Kidney glomerular epithelial cell (primary cell): ENCODE results near the gene TBCEL.
"Not testable (repeated sequence)": the region's sequence is repeated elsewhere in the genome, so short reads cannot be mapped to it uniquely, and the experiment has no call there.

Experiments
- DNase-seq: peaks from one replicate; lab custom pipeline; 2025; lab: John Stamatoyannopoulos, UW

The TBCEL gene

GRCh38 chr11:121105481-121106195 is 81.7 kb downstream of the TBCEL start:
- no peak for DNase-seq

DNA sequence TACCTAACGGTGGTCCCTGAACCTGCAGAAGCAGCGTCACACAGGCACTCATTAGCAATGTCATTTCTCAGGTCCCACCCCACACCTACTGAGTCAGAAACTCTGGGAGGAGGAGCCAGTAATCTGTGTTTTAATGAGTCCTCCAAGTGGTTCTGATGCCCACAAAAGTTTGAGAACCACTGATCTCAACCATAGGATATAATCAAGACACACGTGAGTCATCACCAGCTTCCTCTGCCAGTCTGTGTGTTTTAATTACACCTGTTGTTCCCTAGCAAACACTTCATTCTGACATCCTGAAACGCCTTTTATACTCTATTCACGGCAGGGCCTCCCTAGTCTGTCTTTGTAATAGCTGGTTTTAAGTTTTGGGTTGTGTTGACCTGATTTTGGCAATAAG is 82.9 kb downstream of the TBCEL start:
- no peak for DNase-seq

DNA sequence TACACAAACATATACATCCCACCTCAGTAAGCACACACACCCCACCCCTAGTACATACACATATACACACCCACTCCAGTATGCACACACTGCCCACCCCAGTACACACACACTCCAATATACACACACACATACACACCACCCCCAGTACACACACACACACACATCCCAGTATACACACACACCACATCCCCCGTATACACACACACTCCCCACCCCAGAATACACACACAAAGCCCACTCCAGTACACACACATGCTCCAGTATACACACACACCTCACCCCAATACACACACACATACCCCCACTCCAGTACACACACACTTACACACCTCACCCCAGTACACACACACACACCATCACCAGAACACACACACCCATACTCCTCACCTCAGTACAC is 84.5 kb downstream of the TBCEL start:
- DNase-seq, result no peak

DNA sequence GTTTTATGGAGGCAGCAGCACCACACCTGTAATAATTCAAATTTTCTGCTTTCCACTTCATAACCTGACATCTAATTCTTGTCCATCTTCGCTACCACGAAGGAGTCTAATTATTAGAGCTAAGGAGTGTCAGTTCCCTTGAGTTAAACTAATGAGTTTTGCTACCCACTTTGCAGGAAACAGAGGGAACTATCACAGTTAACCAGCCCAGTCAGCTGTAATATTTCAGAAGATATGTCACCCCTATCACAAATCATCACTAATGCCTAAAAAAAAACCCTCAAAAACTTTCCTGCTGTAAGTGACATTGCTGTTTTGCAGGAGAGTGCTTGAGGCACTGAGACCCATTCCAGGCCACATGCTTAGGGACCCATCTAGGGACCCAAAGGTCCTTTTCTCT is 85.6 kb downstream of the TBCEL start:
- DNase-seq, result no peak

GRCh38 chr11:121109916-121110586 is 86.1 kb downstream of the TBCEL start:
- no peak for DNase-seq

DNA sequence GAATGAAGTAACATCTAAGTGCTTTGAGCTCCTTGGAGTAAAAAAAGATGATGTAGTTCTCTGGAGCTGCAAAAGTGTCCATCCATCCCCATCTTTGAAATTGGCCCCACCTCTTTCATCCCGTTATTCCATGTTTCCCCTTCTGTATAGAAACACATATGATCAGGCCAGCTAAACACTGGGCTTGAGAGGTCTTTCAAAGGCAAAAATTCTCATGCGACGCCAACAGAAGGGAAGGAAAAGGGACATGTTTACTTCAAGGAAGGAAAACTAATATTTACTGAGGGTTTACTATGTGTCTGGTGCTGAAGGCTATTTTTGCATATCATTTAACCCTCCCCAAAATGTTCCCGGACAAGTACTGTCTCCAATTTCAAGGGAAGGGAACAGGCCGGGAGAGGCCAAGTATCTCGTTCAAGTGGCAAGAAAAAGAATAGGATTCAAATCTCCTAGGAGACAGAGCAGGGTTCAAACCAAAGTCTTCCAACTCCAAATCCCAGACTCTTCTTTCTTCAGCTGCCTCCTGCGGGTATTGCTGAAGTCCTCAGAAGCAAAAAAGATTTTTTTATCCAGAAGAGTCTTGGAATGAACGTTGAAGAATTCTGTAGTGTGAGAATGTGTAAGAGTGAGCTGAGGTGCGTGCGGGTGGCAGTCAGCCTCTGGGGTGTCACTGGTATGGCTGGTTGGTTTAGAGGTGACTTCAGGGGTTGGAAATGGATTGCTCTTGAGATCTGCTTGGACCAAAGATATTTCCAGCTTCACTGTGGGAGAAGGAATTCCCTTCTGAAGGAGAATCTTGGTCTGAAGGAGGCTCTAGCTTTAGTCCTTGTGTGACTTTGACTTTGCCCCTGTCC is 87.2 kb downstream of the TBCEL start:
- DNase-seq, result no peak

GRCh38 chr11:121112498-121113455 is 88.9 kb downstream of the TBCEL start:
- DNase-seq, result peak; percentile 57

GRCh38 chr11:121113611-121114010 is 89.7 kb downstream of the TBCEL start:
- DNase-seq, result no peak

DNA sequence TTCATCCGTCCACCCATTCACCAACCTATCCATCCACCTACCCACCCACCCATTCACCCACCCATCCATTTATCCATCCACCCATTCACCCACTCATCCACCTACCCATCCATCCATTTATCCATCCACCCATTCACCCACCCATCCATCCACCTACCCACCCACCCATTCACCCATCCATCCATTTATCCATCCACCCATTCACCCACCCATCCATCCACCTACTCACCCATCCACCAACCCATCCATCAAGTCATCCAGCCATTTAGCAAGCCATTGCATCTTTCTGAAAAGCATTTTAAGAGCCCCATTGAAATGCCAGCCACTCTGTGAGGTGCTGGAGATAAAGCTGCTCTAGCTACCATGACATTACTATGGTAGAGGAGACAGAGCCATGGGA is 91.1 kb downstream of the TBCEL start:
- DNase-seq, result not testable (repeated sequence)

DNA sequence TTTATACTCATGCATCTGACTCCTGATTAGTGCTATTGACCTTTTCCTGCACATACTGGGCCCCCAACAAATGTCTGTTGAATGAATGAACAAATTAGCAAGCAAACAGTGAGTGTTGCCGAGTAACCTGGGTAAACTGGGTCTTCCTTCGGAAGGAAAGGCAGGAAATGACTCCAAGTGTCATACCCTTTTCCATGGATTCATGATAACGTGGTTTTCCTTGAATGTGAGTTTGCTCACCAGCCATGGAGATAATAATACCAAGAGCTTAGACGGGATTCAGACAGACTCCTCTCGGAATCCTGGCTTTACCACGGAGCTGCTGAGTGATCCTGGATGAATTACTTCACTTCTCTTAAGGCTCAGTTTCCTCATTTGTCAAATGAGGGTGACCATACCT is 93.9 kb downstream of the TBCEL start:
- DNase-seq, result no peak

GRCh38 chr11:121119440-121119839 is 95.5 kb downstream of the TBCEL start:
- no peak for DNase-seq

DNA sequence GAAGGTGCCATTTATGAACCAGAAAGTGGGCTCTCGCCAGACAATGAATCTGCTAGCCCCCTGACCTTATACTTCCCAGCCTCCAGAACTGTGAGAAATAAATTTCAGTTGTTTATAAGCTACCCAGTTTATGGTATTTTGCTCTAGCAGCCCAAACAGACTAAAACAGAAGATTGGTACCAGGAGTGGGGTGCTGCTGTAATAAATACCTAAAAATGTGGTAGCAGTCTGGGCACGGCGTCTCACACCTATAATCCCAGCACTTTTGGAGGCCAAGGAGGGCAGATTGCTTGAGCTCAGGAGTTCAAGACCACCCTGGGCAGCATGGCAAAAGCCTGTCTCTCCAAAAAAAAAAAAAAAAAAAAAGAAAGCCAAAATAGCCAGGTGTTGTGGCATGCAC is 98.4 kb downstream of the TBCEL start:
- no peak for DNase-seq

DNA sequence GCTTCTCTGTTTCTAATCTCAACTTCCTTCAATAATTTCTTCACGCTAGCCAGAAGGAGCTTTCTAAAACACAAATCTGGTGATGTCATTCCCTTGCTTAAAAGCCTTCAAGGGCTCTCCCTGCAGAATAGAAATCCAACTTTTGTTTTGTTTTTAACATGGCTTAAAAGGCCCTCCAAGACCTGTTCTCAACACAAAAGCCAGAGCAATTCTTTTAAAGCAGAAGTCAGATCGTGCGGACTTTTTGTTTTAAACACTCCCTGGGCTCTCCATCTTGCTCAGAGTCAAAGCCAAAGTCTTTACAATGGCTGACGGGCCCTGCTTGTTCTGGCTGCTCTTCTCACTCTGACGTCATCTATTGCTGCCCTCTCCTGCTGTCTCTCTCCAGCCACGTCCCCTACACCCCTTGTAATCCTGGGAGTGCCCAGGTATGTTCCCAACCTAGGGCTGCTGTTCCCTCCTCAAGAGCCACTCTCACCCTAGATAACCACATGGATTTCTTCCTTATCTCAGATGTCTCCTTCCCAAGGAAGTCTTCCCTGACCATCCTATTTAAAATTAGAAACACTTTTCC is 99.7 kb downstream of the TBCEL start:
- no peak for DNase-seq

- DNase-seq, result no peak
These were observed 103.9 kb downstream of the TBCEL start for GRCh38 chr11:121127809-121128208.

- no peak for DNase-seq
These were observed 105.7 kb downstream of the TBCEL start for GRCh38 chr11:121129362-121130340.

DNA sequence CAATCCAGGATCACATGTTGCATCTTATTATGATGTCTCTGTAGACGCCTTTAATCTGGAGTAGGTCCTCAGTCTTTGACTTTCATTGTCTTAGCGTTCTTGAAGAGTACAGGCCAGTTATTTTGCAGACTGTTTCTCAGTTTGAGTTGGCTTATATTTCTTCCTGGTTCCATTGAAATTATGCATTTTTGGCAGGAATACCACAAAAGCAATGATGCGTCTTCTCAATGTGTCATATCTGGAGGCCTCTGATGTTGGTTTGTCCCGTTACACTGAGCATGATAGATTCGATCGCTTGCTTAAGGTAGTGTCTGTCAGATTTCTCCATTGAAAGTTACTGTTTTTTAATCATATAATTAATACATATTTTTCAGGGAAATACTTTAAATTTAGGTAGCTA is 107.8 kb downstream of the TBCEL start:
- peak; percentile 32 for DNase-seq

DNA sequence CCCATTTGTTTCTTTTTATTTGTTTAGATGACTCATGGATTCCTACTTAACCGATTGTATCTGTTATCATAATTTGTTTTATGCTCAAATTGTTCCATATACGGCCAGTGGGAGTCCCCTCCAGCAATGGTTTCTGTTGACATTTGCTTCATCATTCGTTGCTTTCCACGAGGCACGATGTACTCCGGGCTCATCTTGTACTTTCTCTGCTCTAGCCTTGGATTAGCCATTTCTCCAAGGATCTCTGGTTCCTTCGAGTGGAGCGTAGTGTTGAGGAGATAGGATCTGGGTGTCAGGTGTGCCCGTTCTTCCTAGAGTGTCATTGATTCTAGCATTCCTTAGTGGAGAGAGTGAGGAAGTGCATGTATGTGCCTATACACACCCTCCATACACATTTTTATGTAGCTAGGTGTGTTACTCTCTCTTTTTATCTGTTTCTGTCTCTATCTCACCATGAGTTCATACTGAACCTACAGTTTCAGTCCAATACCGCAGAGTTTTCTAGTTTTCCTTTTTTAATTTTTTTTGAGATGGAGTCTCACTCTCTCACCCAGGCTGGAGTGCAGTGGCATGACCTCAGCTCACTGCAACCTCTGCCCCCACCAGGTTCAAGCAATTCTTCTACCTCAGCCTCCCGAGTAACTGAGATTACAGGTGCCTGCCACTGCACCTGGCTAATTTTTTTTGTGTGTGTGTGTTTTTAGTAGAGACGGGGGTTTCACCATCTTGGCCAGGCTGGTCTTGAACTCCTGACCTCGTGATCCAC is 108.5 kb downstream of the TBCEL start:
- no peak for DNase-seq

DNA sequence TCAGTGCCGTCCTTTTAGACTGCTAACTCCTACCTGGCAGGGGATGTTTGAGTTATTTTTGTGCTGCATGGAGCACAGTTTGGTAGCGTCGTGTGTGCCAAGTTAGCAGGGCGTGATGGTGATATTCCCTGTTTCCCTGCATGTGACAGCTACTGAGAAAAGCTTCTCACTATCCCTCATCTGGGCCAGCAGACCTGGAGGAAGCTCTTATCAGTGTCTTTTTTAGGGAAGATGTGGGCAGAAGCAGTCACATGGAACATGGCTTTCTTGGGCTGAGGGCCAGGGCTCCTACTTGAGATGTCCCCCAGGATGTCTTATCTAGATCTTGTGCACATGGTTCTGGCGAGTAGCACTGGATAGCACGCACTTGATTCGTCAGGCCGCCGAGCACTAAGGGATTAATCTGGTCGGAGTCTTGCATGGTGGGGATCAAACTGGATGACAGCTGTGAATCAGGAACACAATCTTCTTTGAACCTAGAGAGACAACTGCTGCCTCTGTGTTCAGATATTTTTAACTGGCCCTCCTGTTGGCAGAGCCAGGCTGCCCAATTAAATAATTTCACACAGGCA is 110.9 kb downstream of the TBCEL start:
- DNase-seq, result peak; percentile 19

DNA sequence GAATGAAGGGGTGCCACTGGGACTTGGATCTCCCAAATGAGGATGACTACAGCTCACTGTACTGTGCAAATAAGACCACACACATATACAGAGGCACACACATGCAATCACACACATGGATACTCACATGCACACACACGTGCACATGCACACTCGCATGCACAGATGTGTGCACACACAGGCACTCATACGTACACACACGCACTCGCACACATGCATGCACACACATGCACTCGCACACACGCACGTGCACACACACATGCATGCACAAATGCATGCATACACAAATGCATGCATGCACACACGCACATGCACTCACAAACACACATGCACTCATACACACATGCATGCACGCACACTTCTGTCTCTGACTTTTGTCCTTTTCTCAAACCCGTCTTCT is 113.1 kb downstream of the TBCEL start:
- DNase-seq, result no peak
